HL-60 (cell line): ENCODE data around the gene KCNJ6.

Experiments
- DNase-seq, 2 experiments: peaks; one replicate each; pipeline ENCODE4 v3.0.0-alpha.2; 2010 to 2020; ENCODE audit warnings: low read depth in 1 of 2, low spot score in 1 of 2
- H3K27ac ChIP-seq: fragments of 250-450 bp; sonication (Bioruptor Pico); replicated peaks from 2 replicates; pipeline ENCODE4 v1.5.1; 2020; ENCODE audit warnings: mild to moderate bottlenecking, moderate library complexity
- H3K27me3 ChIP-seq: fragments of 250-450 bp; sonication (Bioruptor Pico); 2 replicates; pipeline ENCODE4 v1.5.1; 2021; ENCODE audit warnings: mild to moderate bottlenecking, moderate library complexity; ENCODE audit not compliant: insufficient read depth, poor library complexity, severe bottlenecking
- H3K4me3 ChIP-seq: replicated peaks from 2 replicates; pipeline ENCODE4 v1.5.1; 2011; ENCODE audit warnings: mild to moderate bottlenecking, control low read depth, low read length; ENCODE audit not compliant: insufficient read depth
- GABPA ChIP-seq: IDR thresholded peaks from 2 replicates; pipeline ENCODE4 v1.6.1; 2012; ENCODE audit warnings: low read depth
- POLR2AphosphoS5 ChIP-seq: IDR thresholded peaks from 2 replicates; pipeline ENCODE4 v1.6.1; 2012; ENCODE audit warnings: low read depth
- REST ChIP-seq: IDR thresholded peaks from 2 replicates; pipeline ENCODE4 v1.6.1; 2012; ENCODE audit warnings: low read depth; ENCODE audit not compliant: insufficient replicate concordance
- SPI1 ChIP-seq: IDR thresholded peaks from 2 replicates; pipeline ENCODE4 v1.6.1; 2012; ENCODE audit warnings: low read depth, mild to moderate bottlenecking, borderline replicate concordance
- TF ChIP-seq, protein P1 (sequence below): IDR thresholded peaks from one replicate; pipeline ENCODE4 v1.5.1; 2011; ENCODE audit warnings: low read length, control low read depth, inconsistent platforms; ENCODE audit not compliant: insufficient read depth

Gene KCNJ6

DNA sequence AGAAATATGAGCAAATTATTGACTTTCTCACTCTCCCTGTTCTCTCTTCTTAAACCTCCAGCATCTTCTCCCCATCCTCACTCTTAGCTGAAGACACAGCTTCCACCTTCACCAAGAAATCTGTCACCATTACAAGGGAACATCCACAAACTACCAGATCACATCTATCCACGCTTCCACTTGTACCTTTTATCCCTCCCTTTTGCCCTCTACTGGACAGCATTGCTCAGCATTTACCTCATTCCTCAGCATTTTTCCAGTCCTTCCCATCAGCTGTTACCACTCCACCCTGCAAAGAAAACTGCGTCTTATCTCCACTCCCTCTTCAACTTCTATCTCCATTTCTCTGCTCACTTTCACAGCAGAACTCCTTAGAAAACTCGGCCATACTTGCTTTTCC, 42.6 kb downstream of the KCNJ6 start:
- DNase-seq: no peak
- TF ChIP-seq, protein P1, sequence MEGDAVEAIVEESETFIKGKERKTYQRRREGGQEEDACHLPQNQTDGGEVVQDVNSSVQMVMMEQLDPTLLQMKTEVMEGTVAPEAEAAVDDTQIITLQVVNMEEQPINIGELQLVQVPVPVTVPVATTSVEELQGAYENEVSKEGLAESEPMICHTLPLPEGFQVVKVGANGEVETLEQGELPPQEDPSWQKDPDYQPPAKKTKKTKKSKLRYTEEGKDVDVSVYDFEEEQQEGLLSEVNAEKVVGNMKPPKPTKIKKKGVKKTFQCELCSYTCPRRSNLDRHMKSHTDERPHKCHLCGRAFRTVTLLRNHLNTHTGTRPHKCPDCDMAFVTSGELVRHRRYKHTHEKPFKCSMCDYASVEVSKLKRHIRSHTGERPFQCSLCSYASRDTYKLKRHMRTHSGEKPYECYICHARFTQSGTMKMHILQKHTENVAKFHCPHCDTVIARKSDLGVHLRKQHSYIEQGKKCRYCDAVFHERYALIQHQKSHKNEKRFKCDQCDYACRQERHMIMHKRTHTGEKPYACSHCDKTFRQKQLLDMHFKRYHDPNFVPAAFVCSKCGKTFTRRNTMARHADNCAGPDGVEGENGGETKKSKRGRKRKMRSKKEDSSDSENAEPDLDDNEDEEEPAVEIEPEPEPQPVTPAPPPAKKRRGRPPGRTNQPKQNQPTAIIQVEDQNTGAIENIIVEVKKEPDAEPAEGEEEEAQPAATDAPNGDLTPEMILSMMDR: no peak
- TF ChIP-seq POLR2AphosphoS5: no peak
- no peak for TF ChIP-seq REST
- no peak for TF ChIP-seq GABPA
- TF ChIP-seq SPI1: no peak
- Histone ChIP-seq H3K4me3 (no peak overlapping the region), H3K27ac (no peak overlapping the region), H3K27me3 (no peaks in the 10 kb centered on the region)

DNA sequence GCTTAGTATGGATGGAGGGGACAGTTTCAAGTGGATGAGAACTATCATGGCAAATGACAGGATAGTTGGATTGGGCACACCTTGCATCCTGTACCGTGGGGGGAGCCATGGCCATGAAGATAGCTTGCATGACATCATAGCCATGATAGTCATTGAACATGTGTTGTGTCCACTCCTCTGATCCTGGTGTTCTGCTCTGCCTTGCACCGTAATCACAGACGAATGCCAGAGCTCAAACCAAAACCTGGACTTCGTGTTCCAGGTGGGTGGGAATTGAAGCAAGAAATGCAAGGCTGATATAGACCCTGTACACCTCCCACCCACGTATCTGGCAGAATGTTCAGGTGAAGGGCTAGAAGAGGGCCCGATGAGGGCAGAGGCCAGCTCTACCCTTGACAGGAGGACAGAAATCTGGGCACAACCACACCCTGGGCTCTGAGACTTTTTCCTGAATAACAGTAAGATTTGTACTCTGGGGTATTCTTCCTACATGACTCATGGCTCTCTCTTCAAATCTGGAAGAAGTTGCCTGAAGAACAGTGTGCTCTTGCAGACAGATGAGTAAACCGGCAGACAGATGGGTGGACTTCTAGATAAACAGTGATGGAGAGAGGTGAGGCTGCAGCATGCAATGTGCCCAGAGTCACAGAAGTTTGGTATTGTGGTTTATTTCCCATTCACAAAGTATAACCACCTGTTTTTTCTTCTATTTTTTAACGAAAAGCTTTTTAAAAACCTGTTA, 45.0 kb downstream of the KCNJ6 start:
- no peak for DNase-seq
- Histone ChIP-seq H3K27me3 (no peaks in the 10 kb centered on the region), H3K4me3 (no peak overlapping the region), H3K27ac (no peak overlapping the region)
- no peak for TF ChIP-seq SPI1
- no peak for TF ChIP-seq REST
- TF ChIP-seq GABPA: no peak
- TF ChIP-seq, protein P1: no peak
- no peak for TF ChIP-seq POLR2AphosphoS5

GRCh38 chr21:37870221-37870620, 46.0 kb downstream of the KCNJ6 start:
- Histone ChIP-seq H3K4me3 (no peak overlapping the region), H3K27ac (no peak overlapping the region), H3K27me3 (no peaks in the 10 kb centered on the region)
- TF ChIP-seq, protein P1: no peak
- no peak for TF ChIP-seq REST
- no peak for TF ChIP-seq POLR2AphosphoS5
- TF ChIP-seq GABPA: no peak
- TF ChIP-seq SPI1: no peak
- no peak for DNase-seq
